LNCAP (cell line): ENCODE data around the gene TM2D1.

Experiments
- TF ChIP-seq, protein P1 (sequence below): fragments of 450-650 bp; IDR thresholded peaks from 2 replicates; pipeline ENCODE4 v1.5.1; 2017; ENCODE audit warnings: mild to moderate bottlenecking

The TM2D1 gene

DNA sequence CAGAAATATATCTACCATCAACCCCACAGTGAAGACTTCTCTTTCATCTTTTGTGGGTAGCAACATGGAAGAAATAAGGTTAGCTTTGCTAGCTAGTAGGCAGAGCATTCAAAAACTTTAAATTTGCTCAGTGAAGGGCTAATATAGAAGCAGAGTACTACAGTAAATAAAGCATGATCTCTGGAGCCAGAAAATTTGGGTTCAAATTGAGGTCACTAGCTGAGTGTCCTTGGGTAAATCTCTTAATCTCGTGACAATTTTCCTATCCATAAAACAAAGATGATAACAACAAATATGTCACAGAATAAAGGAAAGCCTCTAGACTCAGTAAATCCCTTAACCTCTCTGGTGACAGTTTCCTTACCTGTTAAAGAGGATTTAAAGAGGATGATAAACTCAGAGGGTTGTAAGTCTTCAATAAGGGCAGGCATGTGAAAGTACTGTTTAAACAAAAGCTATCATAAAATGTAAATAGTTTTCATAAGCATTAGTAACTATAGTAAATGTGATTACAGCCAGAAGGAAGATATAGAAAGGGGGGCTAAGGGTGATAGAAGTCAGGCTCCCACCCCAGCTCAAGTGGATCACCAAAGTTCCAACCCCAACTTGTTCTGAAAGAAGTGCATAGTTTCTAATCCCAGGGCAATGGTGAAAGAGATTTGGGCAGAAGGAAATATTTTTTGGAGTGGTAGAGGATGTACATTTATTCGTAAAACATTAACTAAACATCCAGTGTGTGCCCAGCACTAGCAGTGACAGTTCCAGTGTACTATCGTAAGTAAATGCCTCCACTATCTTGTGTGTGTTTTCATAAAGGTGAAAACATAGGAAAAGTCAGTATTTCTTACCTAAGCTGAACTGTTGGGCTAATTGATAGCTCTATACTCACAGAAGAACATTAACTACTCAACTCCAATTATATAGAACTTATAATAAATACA is 24.8 kb downstream of the TM2D1 start:
- TF ChIP-seq, protein P1, sequence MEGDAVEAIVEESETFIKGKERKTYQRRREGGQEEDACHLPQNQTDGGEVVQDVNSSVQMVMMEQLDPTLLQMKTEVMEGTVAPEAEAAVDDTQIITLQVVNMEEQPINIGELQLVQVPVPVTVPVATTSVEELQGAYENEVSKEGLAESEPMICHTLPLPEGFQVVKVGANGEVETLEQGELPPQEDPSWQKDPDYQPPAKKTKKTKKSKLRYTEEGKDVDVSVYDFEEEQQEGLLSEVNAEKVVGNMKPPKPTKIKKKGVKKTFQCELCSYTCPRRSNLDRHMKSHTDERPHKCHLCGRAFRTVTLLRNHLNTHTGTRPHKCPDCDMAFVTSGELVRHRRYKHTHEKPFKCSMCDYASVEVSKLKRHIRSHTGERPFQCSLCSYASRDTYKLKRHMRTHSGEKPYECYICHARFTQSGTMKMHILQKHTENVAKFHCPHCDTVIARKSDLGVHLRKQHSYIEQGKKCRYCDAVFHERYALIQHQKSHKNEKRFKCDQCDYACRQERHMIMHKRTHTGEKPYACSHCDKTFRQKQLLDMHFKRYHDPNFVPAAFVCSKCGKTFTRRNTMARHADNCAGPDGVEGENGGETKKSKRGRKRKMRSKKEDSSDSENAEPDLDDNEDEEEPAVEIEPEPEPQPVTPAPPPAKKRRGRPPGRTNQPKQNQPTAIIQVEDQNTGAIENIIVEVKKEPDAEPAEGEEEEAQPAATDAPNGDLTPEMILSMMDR = no peak

DNA sequence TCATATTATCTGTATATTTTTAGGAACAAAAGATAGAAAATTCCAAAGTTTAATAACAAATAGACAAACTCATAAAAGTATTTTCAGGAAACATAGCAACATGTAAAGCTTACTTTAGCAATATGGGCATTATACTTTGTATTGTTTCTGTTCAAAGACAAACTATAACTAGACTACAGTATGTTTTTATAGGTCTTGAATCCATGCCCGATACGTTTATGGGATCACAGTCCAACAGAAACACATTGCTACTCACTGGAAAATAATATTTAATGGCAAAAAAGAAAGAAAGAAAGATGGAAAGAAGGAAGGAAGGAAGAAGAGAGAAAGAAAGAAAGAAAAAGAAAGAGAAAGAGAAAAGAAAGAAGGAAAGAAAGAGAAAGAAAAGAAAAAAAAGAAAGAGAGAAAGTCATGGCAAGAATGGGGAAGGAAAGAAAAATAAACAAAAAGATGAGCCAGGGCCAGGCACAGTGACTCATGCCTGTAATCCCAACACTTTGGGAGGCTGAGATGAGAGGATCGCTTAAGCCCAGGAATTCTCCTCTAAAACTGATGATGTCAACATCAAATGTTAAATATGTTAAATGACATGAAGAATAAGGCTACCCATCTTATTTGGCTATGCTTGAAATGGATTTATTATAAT is 32.7 kb downstream of the TM2D1 start:
- TF ChIP-seq, protein P1 = no peak

DNA sequence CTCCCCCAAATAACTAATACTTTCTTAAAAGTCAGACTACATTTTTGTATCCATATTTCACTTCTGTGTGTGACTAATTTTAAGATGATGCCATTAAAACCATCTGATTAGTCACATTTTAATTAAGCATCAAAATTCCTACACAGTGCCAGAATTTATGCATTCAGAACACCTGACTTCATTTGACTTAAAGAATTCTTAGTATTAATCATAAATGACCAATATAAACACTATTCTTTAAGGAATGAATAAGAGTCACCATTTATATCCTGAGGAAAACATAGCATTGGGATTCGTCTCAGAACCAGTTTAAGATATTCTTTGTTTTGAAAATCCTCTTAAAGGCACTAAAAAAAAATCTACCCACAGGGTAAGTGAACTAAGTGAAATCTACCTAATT is 37.0 kb downstream of the TM2D1 start:
- TF ChIP-seq, protein P1 = no peak

DNA sequence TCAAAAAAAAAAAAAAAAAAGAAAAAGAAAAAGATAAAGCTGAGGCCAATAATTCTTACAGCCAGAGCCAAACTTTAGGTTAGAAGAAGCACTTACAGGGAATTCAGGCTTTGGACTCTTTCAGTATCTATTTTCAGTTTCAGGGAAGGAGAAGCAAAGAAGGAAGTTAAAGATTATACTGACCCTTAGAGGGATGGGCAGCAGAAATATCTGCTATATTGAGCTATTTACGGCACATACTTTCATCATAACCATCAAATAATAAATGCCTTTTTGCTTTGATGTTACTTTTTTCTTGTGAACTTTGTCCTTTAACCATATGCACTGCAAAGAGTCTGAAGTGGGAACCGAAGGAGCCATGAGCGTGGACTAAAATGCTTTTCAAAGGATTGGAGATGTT is 42.0 kb downstream of the TM2D1 start:
- TF ChIP-seq, protein P1 = no peak

DNA sequence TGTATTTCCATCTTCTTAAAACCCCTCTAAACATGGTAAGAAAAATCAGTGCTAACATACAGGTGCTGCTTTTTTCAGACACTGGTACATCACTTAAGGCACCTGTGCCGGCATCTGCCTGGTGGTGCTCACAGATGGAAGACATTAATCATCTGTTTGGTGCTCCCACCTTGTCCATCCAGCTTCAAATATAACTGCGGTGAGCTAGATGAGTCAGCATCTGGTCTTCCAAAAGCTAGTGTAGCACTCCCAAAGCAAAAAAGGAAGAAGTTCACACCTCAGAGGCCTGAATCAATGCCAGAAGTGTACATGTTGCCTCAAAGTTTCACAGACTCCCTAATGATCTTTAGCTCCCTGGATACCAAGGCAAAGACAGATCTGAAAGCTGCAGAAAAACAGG is 44.4 kb downstream of the TM2D1 start:
- TF ChIP-seq, protein P1 = no peak

DNA sequence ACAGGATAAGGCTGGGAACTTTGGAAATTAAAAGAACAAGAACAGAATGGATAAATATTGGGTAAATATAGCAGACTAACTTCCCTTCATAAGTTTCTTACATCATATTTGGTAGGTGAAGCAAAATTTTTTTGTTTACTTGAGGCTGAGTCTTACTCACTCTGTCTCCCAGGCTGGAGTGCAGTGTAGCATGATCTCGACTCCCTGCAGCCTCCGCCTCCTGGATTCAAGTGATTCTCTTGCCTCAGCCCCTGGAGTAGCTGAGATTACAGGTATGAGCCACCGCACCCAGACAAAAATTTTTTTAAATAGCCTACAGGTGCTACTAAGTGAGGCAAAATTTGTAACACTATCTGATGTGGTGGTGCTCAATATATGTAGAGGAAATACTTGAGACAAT is 50.7 kb downstream of the TM2D1 start:
- TF ChIP-seq, protein P1 = no peak

DNA sequence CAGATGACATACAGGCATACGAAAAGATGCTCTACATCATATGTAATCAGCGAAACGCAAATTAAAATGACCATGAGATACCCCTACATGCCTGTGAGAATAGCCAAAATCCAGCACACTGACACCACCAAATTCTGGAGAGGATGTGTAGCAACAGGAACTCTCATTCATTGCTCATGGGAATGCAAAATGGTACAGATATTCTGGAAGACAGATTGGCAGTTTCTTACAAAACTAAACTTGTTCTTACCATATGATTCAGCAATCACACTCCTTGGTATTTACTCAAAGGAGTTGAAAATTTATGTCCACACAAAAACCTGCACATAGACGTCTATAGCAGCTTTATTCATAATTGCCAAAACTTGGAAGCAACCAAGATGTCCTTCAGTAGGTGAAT is 52.6 kb downstream of the TM2D1 start:
- TF ChIP-seq, protein P1 = no peak
